Activated CD8-positive, alpha-beta T cell treated with anti-CD3 and anti-CD28 coated beads for 36 hours (primary cell): ENCODE measurements around the gene PTPN7. TPM values are rescaled to one million over a fixed set of nuclear protein-coding genes. Genes with fewer than 3 reads are reported as not detected.

ENCODE experiments used
- ATAC-seq: fragments of 200-7000 bp; cut with Tn5 transposase; one replicate; pipeline ENCODE4 v1.10.0; 2021; ENCODE audit warnings: mild to moderate bottlenecking, moderate library complexity
- CTCF ChIA-PET: fragments of 350-600 bp; sonication (Branson Sonifier 250); formaldehyde crosslinking; loops from one replicate; lab custom pipeline; 2021; ENCODE audit warnings: antibody characterized with exemption; lab: Charles Lee
- POLR2A ChIA-PET: fragments of 350-600 bp; sonication (Branson Sonifier 250); formaldehyde crosslinking; loops from one replicate; lab custom pipeline; 2021; ENCODE audit warnings: antibody characterized with exemption; lab: Charles Lee
- DNase-seq: peaks from one replicate; pipeline ENCODE4 v3.0.0-alpha.2; 2020
- H3K27ac Mint-ChIP-seq: one replicate; pipeline ENCODE4 v1.8.0; 2021; ENCODE audit warnings: mild to moderate bottlenecking, mixed read lengths
- H3K27me3 Mint-ChIP-seq: one replicate; pipeline ENCODE4 v1.8.0; 2021; ENCODE audit warnings: mixed read lengths
- H3K36me3 Mint-ChIP-seq: one replicate; pipeline ENCODE4 v1.8.0; 2021; ENCODE audit warnings: low read depth, mixed read lengths
- H3K4me1 Mint-ChIP-seq: one replicate; pipeline ENCODE4 v1.8.0; 2021; ENCODE audit warnings: low read depth, mixed read lengths
- H3K4me3 Mint-ChIP-seq: one replicate; pipeline ENCODE4 v1.8.0; 2021; ENCODE audit warnings: mild to moderate bottlenecking, moderate library complexity, mixed read lengths
- H3K9me3 Mint-ChIP-seq: one replicate; pipeline ENCODE4 v1.8.0; 2021; ENCODE audit warnings: mixed read lengths
- CTCF ChIP-seq: fragments of 200-600 bp; IDR thresholded peaks from one replicate; pipeline ENCODE4 v1.8.0; 2022; ENCODE audit warnings: antibody characterized with exemption, mild to moderate bottlenecking
- intact Hi-C: fragments of 100-400 bp; cut with micrococcal nuclease; formaldehyde crosslinking; loops from one replicate; pipeline ENCODE4 v1.10.0; 2022
- total RNA-seq, 2 experiments: library from RNA; stranded (reverse); gene quantifications; one replicate each; pipeline ENCODE4 v1.2.3, GENCODE V29; 2021

Gene PTPN7
- total RNA-seq, 2 experiments from 2014 or later, result 195 to 200 TPM

DNA sequence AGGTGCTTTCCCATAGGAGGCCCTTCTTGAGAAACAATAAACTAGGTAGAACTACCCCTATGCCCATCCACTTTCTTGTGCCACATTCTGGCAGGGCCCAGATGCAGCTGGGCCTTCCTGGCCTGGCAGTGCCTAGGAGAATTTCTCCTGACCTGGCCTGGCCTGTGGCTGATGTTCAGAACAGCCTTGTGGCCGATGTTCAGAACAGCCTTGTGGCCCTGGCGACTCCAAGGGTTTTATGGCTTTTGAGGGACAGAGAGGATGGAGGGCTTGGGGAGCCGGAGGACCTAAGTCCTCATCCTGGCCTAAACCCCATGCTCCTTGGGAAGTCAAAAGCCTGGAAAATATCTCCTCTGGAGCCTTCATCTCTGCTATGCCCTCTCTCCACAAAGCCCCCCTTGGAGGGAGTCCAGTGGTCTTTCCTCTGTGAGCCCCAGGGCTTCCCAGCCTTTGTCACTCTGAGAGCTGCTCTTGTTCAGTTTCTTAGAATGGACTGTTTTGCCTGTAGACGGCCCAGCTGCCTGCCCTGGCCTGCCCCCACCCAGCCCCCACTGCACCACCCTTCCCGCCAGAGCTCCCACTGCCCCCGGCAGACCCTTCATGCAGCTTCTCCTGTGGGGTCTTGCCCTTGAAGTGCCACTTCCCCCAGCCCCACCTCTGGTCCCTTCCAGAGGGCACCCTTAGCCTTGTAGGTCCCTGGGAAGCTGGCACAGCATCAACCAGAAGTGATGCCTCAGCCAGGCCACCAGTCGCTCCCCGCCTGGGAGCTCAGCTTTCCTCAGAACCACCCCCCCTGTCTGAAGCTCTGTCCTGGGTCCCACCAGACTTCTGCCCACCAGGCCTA lies 30.7 kb downstream of the PTPN7 start:
- Mint-ChIP-seq H3K4me3 (no peak overlapping the region), H3K27ac (no peak overlapping the region), H3K4me1 (no peaks in the 10 kb centered on the region), H3K9me3 (no peaks in the 10 kb centered on the region), H3K36me3 (peaks cover 8% of the 10 kb centered on the region), H3K27me3 (peaks cover 5% of the 10 kb centered on the region)
- no peak for TF ChIP-seq CTCF
- POLR2A ChIA-PET, result interaction anchor here (0.9 kb wide), 1 partner anchor 17 kb away, joined by 5 read pairs; no protein-coding TSS in a partner anchor
- intact Hi-C loops, result no loop called here
- ATAC-seq, result no peak
- CTCF ChIA-PET, result interaction anchor here (1.2 to 2.0 kb wide), 2 partner anchors 130 to 233 kb away, joined by 3 to 7 read pairs; no protein-coding TSS in a partner anchor
- no peak for DNase-seq

- no peak for ATAC-seq
These were observed 32.4 kb downstream of the PTPN7 start for GRCh38 chr1:202127836-202128622.

GRCh38 chr1:202127061-202127460 lies 33.3 kb downstream of the PTPN7 start:
- CTCF ChIA-PET, result no interaction called here
- DNase-seq, result no peak
- ATAC-seq, result no peak
- Mint-ChIP-seq H3K36me3 (no peaks in the 10 kb centered on the region), H3K27me3 (peaks cover 5% of the 10 kb centered on the region), H3K4me1 (no peaks in the 10 kb centered on the region), H3K27ac (no peak overlapping the region), H3K4me3 (no peak overlapping the region), H3K9me3 (no peaks in the 10 kb centered on the region)
- no peak for TF ChIP-seq CTCF
- POLR2A ChIA-PET, result no interaction called here
- intact Hi-C loops, result no loop called here

More at GRCh38 chr1:202127836-202128622, 32.4 kb downstream of the PTPN7 start:
- DNase-seq, result no peak
- ChIA-PET POLR2A (no interaction called here), CTCF (interaction anchor here (1.2 to 2.0 kb wide), 2 partner anchors 128 to 232 kb away, joined by 3 to 7 read pairs; no protein-coding TSS in a partner anchor)
- Mint-ChIP-seq H3K4me3 (no peak overlapping the region), H3K27me3 (peaks cover 5% of the 10 kb centered on the region), H3K9me3 (no peaks in the 10 kb centered on the region), H3K36me3 (peaks cover under 1% of the 10 kb centered on the region), H3K27ac (no peak overlapping the region), H3K4me1 (no peaks in the 10 kb centered on the region)
- TF ChIP-seq CTCF, result no peak
- intact Hi-C loops, result no loop called here

GRCh38 chr1:202126426-202126825 lies 34.0 kb downstream of the PTPN7 start:
- no peak overlapping the region for H3K27ac Mint-ChIP-seq
- no peaks in the 10 kb centered on the region for H3K4me1 Mint-ChIP-seq
- DNase-seq (no peak), ATAC-seq (no peak)
- no peaks in the 10 kb centered on the region for H3K9me3 Mint-ChIP-seq
- ChIA-PET CTCF (interaction anchor here (1.6 kb wide), 1 partner anchor 9 kb away, joined by 6 read pairs; no protein-coding TSS in a partner anchor), POLR2A (no interaction called here)
- H3K27me3 Mint-ChIP-seq, result peaks cover 5% of the 10 kb centered on the region
- intact Hi-C loops, result no loop called here
- H3K4me3 Mint-ChIP-seq, result no peak overlapping the region
- no peaks in the 10 kb centered on the region for H3K36me3 Mint-ChIP-seq
- TF ChIP-seq CTCF, result no peak
